RWPE2 (cell line): ENCODE results near the gene USF1.
A peak's percentile ranks its signal among the peaks of the same experiment; 100 is the strongest.
"Not testable (repeated sequence)": the region's sequence is repeated elsewhere in the genome, so short reads cannot be mapped to it uniquely, and the experiment has no call there.

Experiments
- ATAC-seq: fragments of 200-7000 bp; cut with Tn5 transposase; 3 replicates; pipeline ENCODE4 v1.9.1; 2021; ENCODE audit warnings: low read depth
- DNase-seq: peaks from one replicate; pipeline ENCODE4 v3.0.0-alpha.2; 2020; ENCODE audit warnings: low spot score
- H3K27ac ChIP-seq: fragments of 450-650 bp; 2 replicates; pipeline ENCODE4 v1.5.1; 2017; ENCODE audit warnings: mild to moderate bottlenecking; ENCODE audit not compliant: poor library complexity, severe bottlenecking
- H3K27me3 ChIP-seq: fragments of 250-450 bp; sonication (Bioruptor Pico); 2 replicates; pipeline ENCODE4 v1.5.1; 2021; ENCODE audit warnings: mild to moderate bottlenecking, moderate library complexity; ENCODE audit not compliant: insufficient read depth, poor library complexity, severe bottlenecking
- H3K36me3 ChIP-seq: fragments of 250-450 bp; sonication (Bioruptor Pico); 2 replicates; pipeline ENCODE4 v1.5.1; 2020; ENCODE audit warnings: low read depth, mild to moderate bottlenecking, moderate library complexity
- H3K4me1 ChIP-seq: fragments of 250-450 bp; sonication (Bioruptor Pico); 2 replicates; pipeline ENCODE4 v1.5.1; 2021; ENCODE audit warnings: mild to moderate bottlenecking, moderate library complexity; ENCODE audit not compliant: insufficient read depth, poor library complexity, severe bottlenecking
- H3K4me3 ChIP-seq: fragments of 250-450 bp; sonication (Bioruptor Pico); 2 replicates; pipeline ENCODE4 v1.5.1; 2021; ENCODE audit warnings: mild to moderate bottlenecking, moderate library complexity; ENCODE audit not compliant: severe bottlenecking
- H3K9me3 ChIP-seq: fragments of 250-450 bp; sonication (Bioruptor Pico); 2 replicates; pipeline ENCODE4 v1.5.1; 2021; ENCODE audit warnings: mild to moderate bottlenecking, moderate library complexity; ENCODE audit not compliant: severe bottlenecking
- CTCF ChIP-seq: fragments of 450-650 bp; IDR thresholded peaks from one replicate; pipeline ENCODE4 v1.5.1; 2017; ENCODE audit warnings: mild to moderate bottlenecking, moderate library complexity; ENCODE audit not compliant: poor library complexity, severe bottlenecking

Gene USF1

GRCh38 chr1:160997323-160998038 lies 48.3 kb downstream of the USF1 start:
- Histone ChIP-seq H3K4me3 (no peak overlapping the region), H3K27me3 (no peaks in the 10 kb centered on the region), H3K36me3 (peaks cover 52% of the 10 kb centered on the region), H3K27ac (peak overlapping the region; percentile 70), H3K9me3 (no peaks in the 10 kb centered on the region), H3K4me1 (peaks cover 19% of the 10 kb centered on the region)
- peak; percentile 71 for ATAC-seq
- no peak for DNase-seq
- peak; percentile 72 for TF ChIP-seq CTCF

- no peaks in the 10 kb centered on the region for H3K9me3 ChIP-seq
- H3K27ac ChIP-seq, result peak overlapping the region; percentile 70
- peaks cover 39% of the 10 kb centered on the region for H3K36me3 ChIP-seq
- no peaks in the 10 kb centered on the region for H3K27me3 ChIP-seq
- peaks cover 22% of the 10 kb centered on the region for H3K4me1 ChIP-seq
- no peak for TF ChIP-seq CTCF
- ATAC-seq (peak; percentile 89), DNase-seq (no peak)
- H3K4me3 ChIP-seq, result no peak overlapping the region
These were observed 49.6 kb downstream of the USF1 start for GRCh38 chr1:160996178-160996577.

- H3K27me3 ChIP-seq, result no peaks in the 10 kb centered on the region
- peak; percentile 21; the same call in 1 of the 3 replicates for ATAC-seq
- DNase-seq, result no peak
- H3K27ac ChIP-seq, result no peak overlapping the region
- H3K4me1 ChIP-seq, result peaks cover 22% of the 10 kb centered on the region
- H3K36me3 ChIP-seq, result peaks cover 14% of the 10 kb centered on the region
- H3K9me3 ChIP-seq, result no peaks in the 10 kb centered on the region
- peak; percentile 50 for TF ChIP-seq CTCF
- no peak overlapping the region for H3K4me3 ChIP-seq
These were observed 52.1 kb downstream of the USF1 start for GRCh38 chr1:160993544-160994193.

GRCh38 chr1:160992036-160992435 lies 53.7 kb downstream of the USF1 start:
- not testable (repeated sequence) for H3K4me3 ChIP-seq, H3K9me3 ChIP-seq, H3K36me3 ChIP-seq, H3K27me3 ChIP-seq, H3K27ac ChIP-seq, ATAC-seq, DNase-seq
- H3K4me1 ChIP-seq, result peaks cover 22% of the 10 kb centered on the region
